NB4 (cell line): ENCODE results near the gene DTNBP1.
"Not testable (repeated sequence)": the region's sequence is repeated elsewhere in the genome, so short reads cannot be mapped to it uniquely, and the experiment has no call there.

Experiments used
- DNase-seq: peaks from one replicate; pipeline ENCODE4 v3.0.0; 2010; ENCODE audit warnings: low read depth
- H3K4me3 ChIP-seq: one replicate; pipeline ENCODE4 v1.5.1; 2011; ENCODE audit warnings: mild to moderate bottlenecking, low read depth, low read length, moderate library complexity
- CTCF ChIP-seq: IDR thresholded peaks from one replicate; pipeline ENCODE4 v1.5.1; 2012; ENCODE audit warnings: low read depth, low read length
- MAX ChIP-seq: IDR thresholded peaks from 2 replicates; pipeline ENCODE4 v1.6.1; 2011; ENCODE audit warnings: low read depth, low read length
- MYC ChIP-seq: IDR thresholded peaks from 2 replicates; pipeline ENCODE4 v1.6.1; 2011; ENCODE audit warnings: low read depth, low read length
- POLR2A ChIP-seq: IDR thresholded peaks from 2 replicates; pipeline ENCODE4 v1.6.1; 2011; ENCODE audit warnings: mild to moderate bottlenecking; ENCODE audit not compliant: insufficient read length; ENCODE audit errors: extremely low read depth

Gene DTNBP1

DNA sequence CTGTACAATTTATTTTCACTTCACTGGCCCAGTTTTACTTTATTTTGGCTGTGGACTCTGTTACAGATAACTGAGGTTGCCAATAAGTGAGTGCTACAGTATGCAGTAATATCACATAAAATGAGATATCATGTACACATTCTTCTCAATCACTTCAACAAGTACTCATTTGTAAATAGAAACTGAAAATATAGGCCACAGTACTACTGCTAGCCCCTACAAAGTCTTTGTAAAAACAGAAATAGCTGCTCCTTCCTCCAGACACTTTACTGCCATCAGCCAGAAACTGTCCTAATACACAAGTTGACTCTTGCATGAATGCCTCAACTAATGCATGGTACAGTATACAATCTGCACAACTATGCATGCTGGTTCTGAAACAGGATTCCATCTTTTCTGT is 9.2 kb downstream of the DTNBP1 start:
- no peak overlapping the region for H3K4me3 ChIP-seq
- no peak for TF ChIP-seq POLR2A
- DNase-seq, result no peak

GRCh38 chr6:15650004-15650559 is 12.7 kb downstream of the DTNBP1 start:
- not testable (repeated sequence) for H3K4me3 ChIP-seq, DNase-seq

GRCh38 chr6:15644904-15645303 is 17.9 kb downstream of the DTNBP1 start:
- H3K4me3 ChIP-seq, result no peak overlapping the region
- DNase-seq, result no peak
- TF ChIP-seq CTCF (no peak), MYC (no peak), POLR2A (no peak), MAX (no peak)

DNA sequence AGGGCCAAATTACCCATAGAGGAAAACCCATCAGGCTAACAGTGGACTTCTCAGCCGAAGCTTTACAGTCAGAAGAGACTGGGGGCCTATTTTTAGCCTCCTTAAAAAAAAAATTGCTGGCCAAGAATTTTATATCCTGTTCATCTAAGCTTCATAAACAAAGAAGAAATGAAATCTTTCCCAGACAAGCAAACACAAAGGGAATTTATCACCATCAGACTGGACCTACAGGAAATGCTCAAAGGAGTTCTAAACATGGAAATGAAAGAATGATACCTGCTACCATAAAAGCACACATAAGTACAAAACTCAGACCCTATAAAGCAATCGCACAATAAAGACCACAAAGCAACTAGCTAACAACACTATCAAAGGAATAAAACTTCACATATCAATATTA is 19.3 kb downstream of the DTNBP1 start:
- H3K4me3 ChIP-seq, result no peak overlapping the region
- DNase-seq, result no peak
- no peak for TF ChIP-seq MAX
- TF ChIP-seq POLR2A, result no peak
- no peak for TF ChIP-seq MYC
- no peak for TF ChIP-seq CTCF

- DNase-seq, result peak; percentile 30
- no peak overlapping the region for H3K4me3 ChIP-seq
- TF ChIP-seq POLR2A (no peak), CTCF (peak; percentile 41)
Measured at GRCh38 chr6:15642276-15642675, 20.6 kb downstream of the DTNBP1 start.

GRCh38 chr6:15638373-15638772 is 24.5 kb downstream of the DTNBP1 start:
- TF ChIP-seq MAX, result no peak
- no peak for TF ChIP-seq MYC
- no peak for TF ChIP-seq CTCF
- TF ChIP-seq POLR2A, result no peak

DNA sequence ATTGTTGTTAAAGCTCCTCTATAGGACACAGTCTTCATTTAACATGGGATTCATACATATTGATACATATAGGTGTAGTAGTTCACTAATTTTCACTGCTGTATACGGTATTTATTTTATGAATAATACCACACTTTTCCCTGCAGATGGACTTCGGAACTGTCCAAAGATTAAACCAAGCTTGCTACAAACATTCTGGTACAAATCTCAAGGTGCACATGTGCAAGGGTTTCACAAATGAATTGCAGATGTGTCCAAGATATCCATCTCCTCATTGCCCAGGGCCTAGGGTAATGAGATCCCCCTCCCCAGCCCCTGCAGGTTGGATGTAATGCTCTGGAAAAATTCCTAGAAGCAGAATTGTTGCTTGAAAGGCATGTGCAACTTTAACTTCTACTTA is 31.4 kb downstream of the DTNBP1 start:
- H3K4me3 ChIP-seq, result no peak overlapping the region
- TF ChIP-seq MAX (no peak), MYC (no peak), POLR2A (no peak), CTCF (no peak)
- DNase-seq, result no peak

More at GRCh38 chr6:15638373-15638772, 24.5 kb downstream of the DTNBP1 start:
- DNase-seq, result no peak
- no peak overlapping the region for H3K4me3 ChIP-seq
